Mononuclear cell (primary cell): ENCODE data around the gene PABPC1L2B. TPM values are rescaled to one million over a fixed set of nuclear protein-coding genes. Genes with fewer than 3 reads are reported as not detected.
"Not testable (repeated sequence)": the region's sequence is repeated elsewhere in the genome, so short reads cannot be mapped to it uniquely, and the experiment has no call there.

ENCODE experiments used
- H3K27me3 ChIP-seq: 2 replicates; pipeline ENCODE4 v1.6.0; 2011; ENCODE audit warnings: low read length, control low read depth; ENCODE audit not compliant: insufficient read depth
- H3K4me1 ChIP-seq: 2 replicates; pipeline ENCODE4 v1.5.1; 2011; ENCODE audit warnings: mild to moderate bottlenecking, low read length, control low read depth; ENCODE audit not compliant: insufficient read depth
- H3K4me3 ChIP-seq: 2 replicates; pipeline ENCODE4 v1.5.1; 2011; ENCODE audit warnings: mild to moderate bottlenecking, low read length, moderate library complexity
- H3K9me3 ChIP-seq: 2 replicates; pipeline ENCODE4 v1.5.1; 2011; ENCODE audit warnings: low read depth, mild to moderate bottlenecking, control low read depth, low read length
- total RNA-seq: library from RNA; depleted of rRNA; stranded (reverse); fragments of >200 nt; gene quantifications from one replicate; pipeline ENCODE4 v1.2.3, GENCODE V29; 2012

PABPC1L2B gene
- not detected for total RNA-seq

DNA sequence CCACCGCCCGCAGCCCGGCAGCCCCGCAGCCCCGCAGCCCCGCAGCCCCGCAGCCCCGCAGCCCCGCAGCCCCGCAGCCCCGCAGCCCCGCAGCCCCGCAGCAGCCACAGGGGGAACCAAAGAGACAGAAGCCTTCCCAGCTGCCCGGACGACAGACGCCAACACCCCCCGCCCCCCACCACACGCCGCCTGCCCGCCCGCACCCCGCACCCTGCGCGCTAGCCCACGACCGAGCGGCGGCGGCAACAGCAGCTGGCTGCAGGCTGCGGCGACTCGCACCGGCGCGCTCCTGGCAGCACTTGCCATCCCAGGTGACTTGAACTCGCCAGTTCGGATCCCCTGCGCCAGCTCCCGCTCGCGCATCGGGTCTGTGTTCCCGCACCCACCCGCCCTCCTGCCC is at the start of gene PABPC1L2B:
Gene PABPC1L2B, plus strand, starts transcription at position 207 of the 400 bp plus-strand sequence. CDS start 704 bp downstream, outside the sequence.
- not testable (repeated sequence) for H3K4me3 ChIP-seq, H3K9me3 ChIP-seq, H3K27me3 ChIP-seq, H3K4me1 ChIP-seq

- H3K27me3 ChIP-seq, H3K4me1 ChIP-seq, H3K4me3 ChIP-seq, H3K9me3 ChIP-seq: not testable (repeated sequence)
Measured at GRCh38 chrX:72959971-72960370, 42.8 kb upstream of the PABPC1L2B start.

GRCh38 chrX:72971859-72972258 is 30.9 kb upstream of the PABPC1L2B start:
- H3K9me3 ChIP-seq, H3K4me1 ChIP-seq, H3K27me3 ChIP-seq, H3K4me3 ChIP-seq: not testable (repeated sequence)

DNA sequence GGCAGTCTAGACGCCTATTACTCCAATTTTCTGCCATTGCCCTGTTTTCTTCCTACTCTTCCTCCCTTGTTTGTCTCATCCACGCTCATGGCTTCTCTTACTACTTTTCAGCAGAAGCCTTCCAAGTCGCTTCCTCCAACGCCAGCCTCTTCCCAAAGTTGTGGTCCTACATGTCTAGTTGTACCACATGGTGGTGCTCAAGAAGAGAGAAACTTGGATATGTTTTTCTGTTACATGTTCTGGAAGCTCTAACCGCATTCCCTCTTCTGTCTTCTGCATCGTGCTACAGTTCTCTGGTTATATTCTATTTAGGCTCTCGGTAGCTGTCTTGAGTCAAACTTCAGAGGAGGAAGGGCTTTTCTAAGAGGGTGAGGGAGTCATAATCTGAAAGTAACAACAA is 27.9 kb upstream of the PABPC1L2B start:
- H3K27me3 ChIP-seq, H3K9me3 ChIP-seq, H3K4me1 ChIP-seq, H3K4me3 ChIP-seq: not testable (repeated sequence)

- H3K27me3 ChIP-seq, H3K4me3 ChIP-seq, H3K4me1 ChIP-seq, H3K9me3 ChIP-seq: not testable (repeated sequence)
Measured at GRCh38 chrX:72980894-72981469, 21.8 kb upstream of the PABPC1L2B start.

GRCh38 chrX:73004032-73004431 is 1.3 kb downstream of the PABPC1L2B start:
- not testable (repeated sequence) for H3K27me3 ChIP-seq, H3K4me1 ChIP-seq, H3K9me3 ChIP-seq, H3K4me3 ChIP-seq

- H3K27me3 ChIP-seq: no peaks in the 10 kb centered on the region
- H3K9me3 ChIP-seq: peaks cover 6% of the 10 kb centered on the region
- H3K4me1 ChIP-seq: no peaks in the 10 kb centered on the region
- H3K4me3 ChIP-seq: no peak overlapping the region
Measured at GRCh38 chrX:73021361-73022092, 18.8 kb downstream of the PABPC1L2B start.

DNA sequence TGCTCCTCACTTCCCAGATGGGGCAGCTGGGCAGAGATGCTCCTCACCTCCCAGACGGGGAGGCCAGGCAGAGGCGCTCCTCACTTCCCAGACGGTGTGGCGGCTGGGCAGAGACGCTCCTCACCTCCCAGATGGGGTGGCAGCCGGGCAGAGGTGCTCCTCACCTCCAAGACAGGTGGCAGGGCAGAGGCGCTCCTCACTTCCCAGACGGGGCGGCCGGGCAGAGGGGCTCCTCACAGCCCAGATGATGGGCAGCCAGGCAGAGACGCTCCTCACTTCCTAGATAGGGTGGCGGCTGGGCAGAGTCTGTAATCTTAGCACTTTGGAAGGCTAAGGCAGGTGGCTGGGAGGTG is 19.3 kb downstream of the PABPC1L2B start:
- H3K4me1 ChIP-seq, H3K9me3 ChIP-seq, H3K27me3 ChIP-seq, H3K4me3 ChIP-seq: not testable (repeated sequence)

DNA sequence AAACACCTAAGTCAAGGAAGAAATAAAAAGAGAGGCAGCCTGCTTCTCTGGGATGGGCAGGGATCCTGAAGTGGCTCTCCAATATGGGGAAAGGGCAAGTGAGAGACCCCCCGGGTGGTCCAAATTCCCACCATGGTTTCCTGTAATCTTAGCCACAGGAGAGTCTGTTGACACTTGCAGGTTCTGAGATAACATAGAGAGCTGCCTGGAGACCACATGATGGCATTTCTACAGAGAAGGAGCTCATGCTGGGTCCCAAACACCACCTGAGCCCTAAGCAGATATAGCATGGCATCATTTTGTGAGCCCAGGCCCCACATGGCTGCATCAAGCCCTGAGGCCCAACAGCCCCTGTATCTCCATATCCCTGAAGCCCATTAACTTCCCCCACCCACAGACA is 26.1 kb downstream of the PABPC1L2B start:
- Histone ChIP-seq H3K27me3 (no peaks in the 10 kb centered on the region), H3K4me1 (no peaks in the 10 kb centered on the region), H3K4me3 (no peak overlapping the region), H3K9me3 (peaks cover 6% of the 10 kb centered on the region)

Other genes starting within 250 kb of the PABPC1L2B start
- gene DMRTC1B, start 226.0 kb upstream of the PABPC1L2B start, total RNA-seq: 0.42 TPM
- not detected for gene FAM236B, start 220.3 kb upstream of the PABPC1L2B start, total RNA-seq
- not detected for gene FAM236D, start 194.7 kb upstream of the PABPC1L2B start, total RNA-seq
- not detected for gene FAM236C, start 90.3 kb upstream of the PABPC1L2B start, total RNA-seq
- not detected for gene FAM236A, start 64.7 kb upstream of the PABPC1L2B start, total RNA-seq
- gene DMRTC1, start 59.1 kb upstream of the PABPC1L2B start, total RNA-seq: not detected
- gene PABPC1L2A, start 76.6 kb downstream of the PABPC1L2B start, total RNA-seq: not detected
- gene NAP1L2, start 211.9 kb downstream of the PABPC1L2B start, total RNA-seq: 3.7 TPM